WTC11 (cell line): ENCODE results near the gene KLHL35. TPM values are rescaled to one million over a fixed set of nuclear protein-coding genes. Genes with fewer than 3 reads are reported as not detected.

Experiments used
- ATAC-seq: fragments of 200-7000 bp; cut with Tn5 transposase; 2 replicates; pipeline ENCODE4 v1.10.0; 2021; ENCODE audit warnings: mild to moderate bottlenecking, moderate library complexity
- CTCF ChIA-PET: fragments of 300-600 bp; sonication (Branson Sonifier 250); formaldehyde crosslinking; loops from one replicate; lab custom pipeline; 2021; ENCODE audit warnings: antibody characterized with exemption; lab: Charles Lee
- POLR2A ChIA-PET: fragments of 350-600 bp; sonication (Branson Sonifier 250); formaldehyde crosslinking; loops from one replicate; lab custom pipeline; 2021; ENCODE audit warnings: antibody characterized with exemption; lab: Charles Lee
- DNase-seq: peaks from one replicate; pipeline ENCODE4 v3.0.0; 2021; ENCODE audit warnings: low spot score
- H3K27ac Mint-ChIP-seq: 2 replicates; pipeline ENCODE4 v1.8.0; 2021; ENCODE audit warnings: mixed read lengths
- H3K27me3 Mint-ChIP-seq: 2 replicates; pipeline ENCODE4 v1.8.0; 2021; ENCODE audit warnings: low read depth, mild to moderate bottlenecking, moderate library complexity, mixed read lengths
- H3K36me3 Mint-ChIP-seq: 2 replicates; pipeline ENCODE4 v1.8.0; 2021; ENCODE audit warnings: mixed read lengths
- H3K4me1 Mint-ChIP-seq: 2 replicates; pipeline ENCODE4 v1.8.0; 2022; ENCODE audit warnings: mixed read lengths
- H3K4me3 Mint-ChIP-seq: 2 replicates; pipeline ENCODE4 v1.8.0; 2021; ENCODE audit warnings: mild to moderate bottlenecking, moderate library complexity, mixed read lengths
- H3K9me3 Mint-ChIP-seq: 2 replicates; pipeline ENCODE4 v1.8.0; 2021; ENCODE audit warnings: mixed read lengths
- ATF2 ChIP-seq: sonication (generic); formaldehyde crosslinking; IDR thresholded peaks from 2 replicates; pipeline ENCODE4 v1.8.1; 2022; ENCODE audit warnings: low read depth, missing genetic modification reagents, borderline replicate concordance
- CBFB ChIP-seq: sonication (generic); formaldehyde crosslinking; IDR thresholded peaks from 2 replicates; pipeline ENCODE4 v1.8.1; 2022; ENCODE audit warnings: mild to moderate bottlenecking, low read depth, missing genetic modification reagents
- E2F5 ChIP-seq: sonication (generic); formaldehyde crosslinking; IDR thresholded peaks from 2 replicates; pipeline ENCODE4 v1.8.1; 2022; ENCODE audit warnings: mild to moderate bottlenecking, moderate library complexity, missing genetic modification reagents
- JUN ChIP-seq: sonication (generic); formaldehyde crosslinking; IDR thresholded peaks from 2 replicates; pipeline ENCODE4 v1.8.0; 2023; ENCODE audit warnings: mild to moderate bottlenecking, missing genetic modification reagents
- KAT7 ChIP-seq: sonication (generic); formaldehyde crosslinking; IDR thresholded peaks from 2 replicates; pipeline ENCODE4 v1.8.1; 2023; ENCODE audit warnings: missing genetic modification reagents, mild to moderate bottlenecking, borderline replicate concordance
- MAX ChIP-seq: sonication (generic); formaldehyde crosslinking; IDR thresholded peaks from 2 replicates; pipeline ENCODE4 v1.8.0; 2022; ENCODE audit warnings: mild to moderate bottlenecking, missing genetic modification reagents
- MYBL2 ChIP-seq: sonication (generic); formaldehyde crosslinking; IDR thresholded peaks from 2 replicates; pipeline ENCODE4 v1.8.1; 2023; ENCODE audit warnings: mild to moderate bottlenecking, moderate library complexity, missing genetic modification reagents
- NR1H2 ChIP-seq: sonication (generic); formaldehyde crosslinking; IDR thresholded peaks from 2 replicates; pipeline ENCODE4 v1.9.0; 2021; ENCODE audit warnings: mild to moderate bottlenecking, moderate library complexity, missing genetic modification reagents
- NR2C2 ChIP-seq: sonication (generic); formaldehyde crosslinking; IDR thresholded peaks from 2 replicates; pipeline ENCODE4 v1.8.0; 2022; ENCODE audit warnings: mild to moderate bottlenecking, missing genetic modification reagents
- OVOL2 ChIP-seq: fragments of 250-450 bp; sonication (Bioruptor Pico); IDR thresholded peaks from 2 replicates; pipeline ENCODE4 v1.9.0; 2021; ENCODE audit warnings: mild to moderate bottlenecking, borderline replicate concordance
- RELA ChIP-seq: sonication (generic); formaldehyde crosslinking; IDR thresholded peaks from 2 replicates; pipeline ENCODE4 v1.8.1; 2022; ENCODE audit warnings: missing genetic modification reagents, mild to moderate bottlenecking, borderline replicate concordance
- SP1 ChIP-seq: sonication (generic); formaldehyde crosslinking; conservative IDR thresholded peaks from 2 replicates; pipeline ENCODE4 v1.8.1; 2022; ENCODE audit warnings: missing genetic modification reagents
- STAT6 ChIP-seq: sonication (generic); formaldehyde crosslinking; conservative IDR thresholded peaks from 2 replicates; pipeline ENCODE4 v1.8.1; 2023; ENCODE audit warnings: mild to moderate bottlenecking, low read depth, missing genetic modification reagents, moderate library complexity
- ZBTB21 ChIP-seq: sonication (generic); formaldehyde crosslinking; IDR thresholded peaks from 2 replicates; pipeline ENCODE4 v1.8.1; 2023; ENCODE audit warnings: mild to moderate bottlenecking, missing genetic modification reagents, borderline replicate concordance
- ZMAT4 ChIP-seq: fragments of 250-450 bp; sonication (Bioruptor Pico); IDR thresholded peaks from 2 replicates; pipeline ENCODE4 v1.9.0; 2021; ENCODE audit warnings: mild to moderate bottlenecking
- ZNF219 ChIP-seq: sonication (generic); formaldehyde crosslinking; IDR thresholded peaks from 2 replicates; pipeline ENCODE4 v1.8.0; 2023; ENCODE audit warnings: missing genetic modification reagents, mild to moderate bottlenecking, borderline replicate concordance
- ZNF232 ChIP-seq: sonication (generic); formaldehyde crosslinking; IDR thresholded peaks from 2 replicates; pipeline ENCODE4 v1.8.0; 2022; ENCODE audit warnings: mild to moderate bottlenecking, missing genetic modification reagents
- ZNF317 ChIP-seq: sonication (generic); formaldehyde crosslinking; IDR thresholded peaks from 2 replicates; pipeline ENCODE4 v1.8.1; 2023; ENCODE audit warnings: low read depth, mild to moderate bottlenecking, moderate library complexity, missing genetic modification reagents, borderline replicate concordance
- ZNF671 ChIP-seq: fragments of 250-450 bp; sonication (Bioruptor Pico); IDR thresholded peaks from 2 replicates; pipeline ENCODE4 v1.8.0; 2021; ENCODE audit warnings: mild to moderate bottlenecking
- total RNA-seq: library from RNA; stranded (reverse); gene quantifications from 3 replicates; pipeline ENCODE4 v1.2.3, GENCODE V29; 2021
- TF ChIP-seq, protein P1 (sequence below): sonication (generic); formaldehyde crosslinking; IDR thresholded peaks from 2 replicates; pipeline ENCODE4 v1.8.0; 2023; ENCODE audit warnings: mild to moderate bottlenecking, missing genetic modification reagents
- TF ChIP-seq, protein P2 (sequence below): sonication (generic); formaldehyde crosslinking; IDR thresholded peaks from 2 replicates; pipeline ENCODE4 v1.8.1; 2023; ENCODE audit warnings: mild to moderate bottlenecking, missing genetic modification reagents, borderline replicate concordance
- TF ChIP-seq, protein P3 (sequence below): fragments of 250-450 bp; sonication (Bioruptor Pico); IDR thresholded peaks from 2 replicates; pipeline ENCODE4 v1.8.0; 2021; ENCODE audit warnings: mild to moderate bottlenecking

KLHL35 gene
- total RNA-seq, 1 experiment from 2014 or later, result 0.22 TPM

DNA sequence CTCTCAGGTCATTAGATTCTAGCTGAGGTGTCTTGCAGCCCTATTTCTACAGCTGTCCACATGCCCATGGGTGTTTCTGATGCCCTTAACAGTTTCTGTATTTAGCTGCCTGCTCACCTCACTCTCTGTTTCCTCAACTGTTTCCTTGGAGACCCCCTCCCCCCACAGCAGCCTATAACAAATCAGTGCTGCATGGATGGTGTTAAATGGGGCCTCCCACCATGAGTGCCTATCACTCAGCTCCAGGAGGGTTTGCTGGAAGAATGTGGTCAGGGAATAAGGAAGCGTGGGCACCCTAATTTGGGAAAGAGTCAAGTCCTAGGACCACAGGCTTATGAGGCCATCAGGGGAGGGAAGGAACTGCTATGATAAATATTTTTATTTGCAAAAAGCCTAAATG, 8.6 kb downstream of the KLHL35 start (continued):
- TF ChIP-seq STAT6 (no peak), E2F5 (CRISPR knock-in tag) (no peak), ZNF219 (no peak), ATF2 (CRISPR knock-in tag) (no peak), RELA (no peak), ZNF671 (no peak), SP1 (CRISPR knock-in tag) (no peak)
- TF ChIP-seq, protein P1, sequence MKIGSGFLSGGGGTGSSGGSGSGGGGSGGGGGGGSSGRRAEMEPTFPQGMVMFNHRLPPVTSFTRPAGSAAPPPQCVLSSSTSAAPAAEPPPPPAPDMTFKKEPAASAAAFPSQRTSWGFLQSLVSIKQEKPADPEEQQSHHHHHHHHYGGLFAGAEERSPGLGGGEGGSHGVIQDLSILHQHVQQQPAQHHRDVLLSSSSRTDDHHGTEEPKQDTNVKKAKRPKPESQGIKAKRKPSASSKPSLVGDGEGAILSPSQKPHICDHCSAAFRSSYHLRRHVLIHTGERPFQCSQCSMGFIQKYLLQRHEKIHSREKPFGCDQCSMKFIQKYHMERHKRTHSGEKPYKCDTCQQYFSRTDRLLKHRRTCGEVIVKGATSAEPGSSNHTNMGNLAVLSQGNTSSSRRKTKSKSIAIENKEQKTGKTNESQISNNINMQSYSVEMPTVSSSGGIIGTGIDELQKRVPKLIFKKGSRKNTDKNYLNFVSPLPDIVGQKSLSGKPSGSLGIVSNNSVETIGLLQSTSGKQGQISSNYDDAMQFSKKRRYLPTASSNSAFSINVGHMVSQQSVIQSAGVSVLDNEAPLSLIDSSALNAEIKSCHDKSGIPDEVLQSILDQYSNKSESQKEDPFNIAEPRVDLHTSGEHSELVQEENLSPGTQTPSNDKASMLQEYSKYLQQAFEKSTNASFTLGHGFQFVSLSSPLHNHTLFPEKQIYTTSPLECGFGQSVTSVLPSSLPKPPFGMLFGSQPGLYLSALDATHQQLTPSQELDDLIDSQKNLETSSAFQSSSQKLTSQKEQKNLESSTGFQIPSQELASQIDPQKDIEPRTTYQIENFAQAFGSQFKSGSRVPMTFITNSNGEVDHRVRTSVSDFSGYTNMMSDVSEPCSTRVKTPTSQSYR (CRISPR knock-in tag), result no peak
- TF ChIP-seq, all 79 proteins: peak for 0

DNA sequence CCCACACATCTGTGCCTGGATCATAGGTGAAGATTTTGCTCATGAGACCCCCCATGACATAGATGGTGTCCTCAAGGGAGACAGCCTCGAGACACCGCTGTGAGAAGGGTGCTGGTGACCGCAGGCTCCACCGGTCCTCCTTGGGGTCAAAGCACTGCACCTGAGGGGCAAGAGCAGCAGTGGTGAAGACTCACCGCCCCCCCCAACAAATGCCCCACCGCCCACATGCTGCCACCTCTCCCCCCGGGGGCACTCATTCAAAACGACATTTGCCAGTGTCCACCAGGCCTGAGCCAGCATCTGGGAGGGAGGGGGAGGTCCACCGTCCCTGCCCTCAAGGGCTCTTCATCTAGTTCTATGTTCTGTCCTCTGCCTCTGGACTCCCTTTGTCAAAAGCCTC, 9.3 kb downstream of the KLHL35 start:
- TF ChIP-seq MAX (CRISPR knock-in tag), result no peak
- TF ChIP-seq ZNF232 (CRISPR knock-in tag), result no peak
- TF ChIP-seq MYBL2, result no peak
- no peak for TF ChIP-seq NR2C2
- no peak for TF ChIP-seq OVOL2 (CRISPR knock-in tag)
- no peak for TF ChIP-seq JUN (CRISPR knock-in tag)
- no peak for TF ChIP-seq NR1H2 (CRISPR knock-in tag)
- TF ChIP-seq, protein P2, sequence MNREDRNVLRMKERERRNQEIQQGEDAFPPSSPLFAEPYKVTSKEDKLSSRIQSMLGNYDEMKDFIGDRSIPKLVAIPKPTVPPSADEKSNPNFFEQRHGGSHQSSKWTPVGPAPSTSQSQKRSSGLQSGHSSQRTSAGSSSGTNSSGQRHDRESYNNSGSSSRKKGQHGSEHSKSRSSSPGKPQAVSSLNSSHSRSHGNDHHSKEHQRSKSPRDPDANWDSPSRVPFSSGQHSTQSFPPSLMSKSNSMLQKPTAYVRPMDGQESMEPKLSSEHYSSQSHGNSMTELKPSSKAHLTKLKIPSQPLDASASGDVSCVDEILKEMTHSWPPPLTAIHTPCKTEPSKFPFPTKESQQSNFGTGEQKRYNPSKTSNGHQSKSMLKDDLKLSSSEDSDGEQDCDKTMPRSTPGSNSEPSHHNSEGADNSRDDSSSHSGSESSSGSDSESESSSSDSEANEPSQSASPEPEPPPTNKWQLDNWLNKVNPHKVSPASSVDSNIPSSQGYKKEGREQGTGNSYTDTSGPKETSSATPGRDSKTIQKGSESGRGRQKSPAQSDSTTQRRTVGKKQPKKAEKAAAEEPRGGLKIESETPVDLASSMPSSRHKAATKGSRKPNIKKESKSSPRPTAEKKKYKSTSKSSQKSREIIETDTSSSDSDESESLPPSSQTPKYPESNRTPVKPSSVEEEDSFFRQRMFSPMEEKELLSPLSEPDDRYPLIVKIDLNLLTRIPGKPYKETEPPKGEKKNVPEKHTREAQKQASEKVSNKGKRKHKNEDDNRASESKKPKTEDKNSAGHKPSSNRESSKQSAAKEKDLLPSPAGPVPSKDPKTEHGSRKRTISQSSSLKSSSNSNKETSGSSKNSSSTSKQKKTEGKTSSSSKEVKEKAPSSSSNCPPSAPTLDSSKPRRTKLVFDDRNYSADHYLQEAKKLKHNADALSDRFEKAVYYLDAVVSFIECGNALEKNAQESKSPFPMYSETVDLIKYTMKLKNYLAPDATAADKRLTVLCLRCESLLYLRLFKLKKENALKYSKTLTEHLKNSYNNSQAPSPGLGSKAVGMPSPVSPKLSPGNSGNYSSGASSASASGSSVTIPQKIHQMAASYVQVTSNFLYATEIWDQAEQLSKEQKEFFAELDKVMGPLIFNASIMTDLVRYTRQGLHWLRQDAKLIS (CRISPR knock-in tag), result no peak
- no peak for TF ChIP-seq CBFB (CRISPR knock-in tag)
- no peak for TF ChIP-seq ZMAT4 (CRISPR knock-in tag)
- no peak for TF ChIP-seq ZBTB21 (CRISPR knock-in tag)
- no peak for TF ChIP-seq KAT7 (CRISPR knock-in tag)
- TF ChIP-seq, protein P3, sequence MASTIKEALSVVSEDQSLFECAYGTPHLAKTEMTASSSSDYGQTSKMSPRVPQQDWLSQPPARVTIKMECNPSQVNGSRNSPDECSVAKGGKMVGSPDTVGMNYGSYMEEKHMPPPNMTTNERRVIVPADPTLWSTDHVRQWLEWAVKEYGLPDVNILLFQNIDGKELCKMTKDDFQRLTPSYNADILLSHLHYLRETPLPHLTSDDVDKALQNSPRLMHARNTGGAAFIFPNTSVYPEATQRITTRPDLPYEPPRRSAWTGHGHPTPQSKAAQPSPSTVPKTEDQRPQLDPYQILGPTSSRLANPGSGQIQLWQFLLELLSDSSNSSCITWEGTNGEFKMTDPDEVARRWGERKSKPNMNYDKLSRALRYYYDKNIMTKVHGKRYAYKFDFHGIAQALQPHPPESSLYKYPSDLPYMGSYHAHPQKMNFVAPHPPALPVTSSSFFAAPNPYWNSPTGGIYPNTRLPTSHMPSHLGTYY (CRISPR knock-in tag), result no peak
- no peak for TF ChIP-seq ZNF317 (CRISPR knock-in tag)
- Mint-ChIP-seq H3K4me3 (no peak overlapping the region), H3K27ac (no peak overlapping the region), H3K4me1 (peaks cover 18% of the 10 kb centered on the region), H3K36me3 (peaks cover 22% of the 10 kb centered on the region), H3K27me3 (peaks cover 30% of the 10 kb centered on the region), H3K9me3 (peaks cover 1% of the 10 kb centered on the region)
- ATAC-seq, result no peak
- ChIA-PET POLR2A (no interaction called here), CTCF (interaction anchor here (0.6 to 2.6 kb wide), 2 partner anchors 34 to 35 kb away, joined by 3 to 39 read pairs; no protein-coding TSS in a partner anchor)
- DNase-seq, result no peak
